Ovary (tissue), 3 donors: ENCODE measurements around the gene ZNF277.

Experiments
- CTCF ChIP-seq, 3 donors: fragments of 450-650 bp in 2 of 3; fragments of 200-600 bp in 1 of 3; IDR thresholded peaks; one replicate each; pipeline versions ENCODE4 v1.5.1 to v1.8.0; 2016 to 2022; ENCODE audit warnings: antibody characterized with exemption in 3 of 3, mild to moderate bottlenecking in 1 of 3
- POLR2A ChIP-seq: fragments of 450-650 bp; IDR thresholded peaks from one replicate; pipeline ENCODE4 v1.6.1; 2017; ENCODE audit warnings: antibody characterized with exemption, mild to moderate bottlenecking, moderate library complexity
- donor health status: DM: no; HTN: no; CAD: no.

- no peak for TF ChIP-seq POLR2A
- TF ChIP-seq CTCF (IDR thresholded peaks at IDR 0.05) = no peak
Measured at GRCh38 chr7:112266141-112266540, 59.6 kb downstream of the ZNF277 start.
